HG02885 (cell line): ENCODE data around the gene BMF.
"Not testable (repeated sequence)": the region's sequence is repeated elsewhere in the genome, so short reads cannot be mapped to it uniquely, and the experiment has no call there.

ENCODE experiments used
- ATAC-seq: cut with Tn5 transposase; IDR thresholded peaks from one replicate; pipeline ENCODE4 v1.9.1; 2021; ENCODE audit warnings: mild to moderate bottlenecking; ENCODE audit not compliant: unreplicated experiment, poor library complexity

The BMF gene, protein sequence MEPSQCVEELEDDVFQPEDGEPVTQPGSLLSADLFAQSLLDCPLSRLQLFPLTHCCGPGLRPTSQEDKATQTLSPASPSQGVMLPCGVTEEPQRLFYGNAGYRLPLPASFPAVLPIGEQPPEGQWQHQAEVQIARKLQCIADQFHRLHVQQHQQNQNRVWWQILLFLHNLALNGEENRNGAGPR

DNA sequence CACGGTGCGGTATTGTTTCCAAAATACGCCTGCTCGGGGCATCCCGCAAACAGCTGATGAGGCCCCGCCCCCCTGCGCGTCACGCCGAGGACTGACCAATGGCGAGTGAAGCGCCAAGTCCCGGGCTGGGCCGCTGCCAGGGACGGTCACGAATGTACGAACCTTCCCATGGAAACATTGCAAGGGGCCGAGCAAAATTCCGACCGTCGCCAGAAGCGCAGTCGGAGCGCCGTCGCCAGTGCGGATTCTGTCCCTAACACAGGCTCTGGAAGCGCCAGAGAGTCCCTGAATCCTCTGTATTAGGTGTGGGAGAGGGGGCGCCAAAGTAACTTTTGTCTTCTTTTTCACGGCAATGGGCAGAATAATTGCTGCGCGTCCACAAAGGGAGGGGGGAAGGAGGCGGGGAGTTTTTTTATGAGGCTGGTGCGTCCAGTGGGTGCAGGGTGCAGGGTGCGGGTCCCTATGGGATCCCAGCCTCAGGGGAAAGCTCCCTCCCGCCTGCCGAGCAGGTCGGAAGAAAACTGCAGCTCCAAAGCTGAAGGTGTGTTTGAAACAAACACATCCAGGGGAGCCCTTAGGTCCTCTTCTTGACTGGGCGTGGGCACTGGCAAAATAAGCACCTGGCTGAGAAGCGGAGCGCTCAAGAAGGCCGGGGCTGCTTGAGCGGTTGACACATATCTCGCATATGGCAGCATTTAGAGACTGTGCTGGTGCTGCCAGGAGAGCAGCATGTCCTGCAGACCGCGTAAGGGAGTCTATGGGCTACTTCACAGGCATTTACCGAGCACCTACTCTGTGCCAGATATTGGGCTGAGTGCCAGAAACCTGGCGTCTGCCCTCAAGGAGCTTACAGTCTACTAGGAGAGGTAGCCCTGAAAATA, at the start of gene BMF:
TSS of gene BMF (minus strand) at position 25 of the 881 bp plus-strand sequence. CDS start 2,793 bp downstream, outside the sequence.
- ATAC-seq, result peak; percentile 70

DNA sequence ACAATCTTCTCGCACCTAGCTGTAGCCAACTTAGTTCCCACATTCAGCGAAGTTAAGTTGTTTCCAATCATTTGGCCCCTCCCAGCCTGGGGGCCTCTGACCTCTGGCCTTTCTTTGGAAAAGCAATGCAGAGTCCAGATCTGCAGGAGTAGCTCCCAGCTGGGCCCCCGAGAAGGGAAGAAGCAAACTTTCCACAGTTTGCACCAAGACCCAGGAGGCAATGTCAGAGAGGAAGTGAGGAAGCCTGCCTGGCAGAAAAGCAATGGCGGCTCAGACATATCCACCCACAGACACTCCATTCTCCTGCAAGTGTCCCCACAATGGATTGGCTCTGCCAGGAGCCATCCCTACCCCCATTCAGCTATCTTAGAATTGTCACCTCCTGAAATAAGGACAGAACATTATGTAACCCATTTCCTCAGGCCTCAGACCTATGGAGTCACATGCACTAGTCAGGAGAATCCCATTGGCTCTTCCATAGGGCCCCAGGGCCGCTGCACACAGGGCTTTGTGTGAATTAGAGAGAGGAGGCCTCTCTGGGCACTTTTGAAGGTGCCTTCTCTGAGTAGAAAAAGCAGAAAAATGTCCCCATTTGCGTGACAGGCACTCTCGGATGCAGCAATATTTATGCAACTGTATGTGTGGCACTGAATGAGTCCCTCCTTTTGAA, 49.2 kb upstream of the BMF start:
- no peak for ATAC-seq

DNA sequence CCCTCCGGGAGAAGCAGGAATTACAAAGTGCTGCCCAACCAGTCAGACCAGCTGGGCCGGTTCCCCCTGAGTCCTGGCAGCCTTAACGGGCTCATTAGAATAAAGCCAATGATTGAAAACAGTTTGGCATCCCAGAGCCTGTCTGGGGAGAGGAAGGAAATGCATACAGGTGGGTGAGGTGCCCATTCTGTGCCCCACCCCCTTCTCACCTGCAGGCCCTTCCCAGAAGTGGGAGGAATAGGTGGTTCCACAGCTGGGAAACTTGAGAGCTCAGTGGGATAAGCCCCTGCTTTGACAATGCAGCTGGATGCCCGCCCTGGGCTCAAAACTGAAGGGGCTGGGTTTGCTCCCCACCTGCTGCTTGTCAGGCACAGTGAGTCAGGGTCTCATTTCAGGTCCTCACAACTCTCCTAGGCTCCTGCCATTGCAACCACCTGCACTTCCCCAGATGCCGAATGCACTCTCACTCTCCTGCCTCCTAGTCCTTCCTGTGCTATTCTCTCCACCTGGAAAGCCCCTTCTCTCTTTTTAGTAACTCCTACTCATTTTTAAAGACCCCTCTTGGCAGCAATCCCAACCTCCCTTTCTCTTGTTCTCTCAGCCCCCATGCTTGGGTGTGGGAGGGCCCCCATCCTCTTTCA, 46.7 kb upstream of the BMF start:
- no peak for ATAC-seq

DNA sequence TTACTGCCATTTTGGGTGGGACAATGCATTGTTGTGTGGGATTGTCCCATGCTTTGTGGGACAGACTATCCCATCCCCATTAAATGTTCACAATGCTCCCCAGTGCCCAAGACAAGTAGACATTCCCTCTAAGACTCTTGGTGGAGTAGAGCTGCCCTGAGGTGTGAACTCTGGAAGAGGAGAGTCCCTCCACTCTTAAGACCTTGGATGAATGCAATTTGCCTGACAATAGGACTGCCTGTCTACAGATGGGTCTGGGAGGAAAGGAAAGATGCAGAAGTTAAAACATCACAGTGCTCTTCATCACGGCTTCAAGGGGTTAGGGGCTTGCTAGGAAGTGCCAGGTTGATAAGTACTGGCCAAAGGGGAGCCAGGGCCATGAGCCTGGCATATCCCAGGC, 46.1 kb upstream of the BMF start:
- not testable (repeated sequence) for ATAC-seq

DNA sequence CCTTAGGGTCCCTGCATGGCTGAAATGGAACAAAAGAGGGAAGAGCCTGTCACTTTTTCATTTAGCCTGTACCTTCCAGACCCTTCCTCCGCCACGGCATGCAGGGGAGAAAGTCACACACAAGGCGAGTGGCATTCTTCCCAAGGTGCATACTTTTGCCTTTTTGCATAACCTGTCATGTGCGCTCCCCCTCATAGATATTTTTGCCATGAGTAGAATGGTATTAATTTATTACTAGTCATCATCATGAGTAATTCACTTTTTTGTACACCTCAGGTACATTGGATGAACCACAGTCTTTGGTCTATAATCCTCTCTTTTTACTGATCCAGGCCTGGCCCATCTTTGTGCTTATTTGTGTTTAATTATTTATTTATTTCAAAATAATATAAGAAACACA, 43.3 kb upstream of the BMF start:
- no peak for ATAC-seq

DNA sequence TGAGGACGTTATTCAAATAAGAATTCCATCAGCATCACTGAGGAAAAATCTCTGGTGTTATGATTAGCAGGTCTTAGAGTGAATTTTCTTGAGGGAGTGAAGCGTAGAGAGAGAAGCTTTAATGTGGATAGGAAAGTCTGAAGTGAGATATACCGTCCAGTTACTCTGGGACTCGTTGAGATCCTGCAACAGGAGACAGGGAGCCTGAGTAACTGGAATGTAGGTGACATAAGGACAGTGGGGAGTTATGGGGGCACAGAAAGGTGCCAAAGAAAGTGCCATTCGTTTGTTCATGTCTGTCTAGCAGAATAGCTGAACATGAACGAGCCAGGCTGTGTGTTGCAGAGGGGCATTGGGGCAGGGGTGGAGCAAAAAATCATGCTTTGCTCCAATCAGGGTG, 42.8 kb upstream of the BMF start:
- no peak for ATAC-seq

DNA sequence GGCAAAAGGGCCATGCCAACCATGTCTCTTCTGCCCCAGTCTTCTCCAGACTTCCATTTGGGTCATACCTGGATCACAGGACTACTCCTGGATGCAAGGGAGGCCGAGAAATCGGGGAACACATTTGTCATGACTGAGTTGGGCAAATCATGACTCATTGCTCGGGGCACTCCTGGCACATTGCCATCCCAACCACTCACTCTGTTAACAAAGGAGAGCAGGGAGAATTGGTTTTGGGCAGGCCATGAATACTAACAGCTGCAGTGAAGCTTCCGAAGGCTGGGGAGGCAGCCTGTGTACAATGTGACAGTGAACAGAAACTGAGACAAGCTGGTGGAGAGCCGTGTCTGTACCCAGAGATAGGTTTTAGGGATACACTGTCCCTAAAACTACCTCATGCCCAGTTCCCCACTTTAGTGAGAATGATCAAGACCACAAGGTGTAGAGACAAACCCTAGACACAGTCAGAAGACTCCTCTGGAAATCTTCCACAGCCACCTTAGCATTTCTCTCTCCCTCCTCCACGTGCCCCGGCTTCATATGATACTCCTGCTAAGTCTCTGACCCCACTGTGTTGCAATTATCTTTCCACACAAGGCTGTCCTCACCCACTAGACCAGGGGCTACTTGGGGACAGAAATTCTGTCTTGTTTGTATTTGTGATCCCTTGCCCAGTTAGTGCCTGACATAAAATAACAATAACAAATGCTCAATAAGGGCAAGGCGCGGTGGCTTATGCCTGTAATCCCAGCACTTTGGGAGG, 41.7 kb upstream of the BMF start:
- no peak for ATAC-seq

DNA sequence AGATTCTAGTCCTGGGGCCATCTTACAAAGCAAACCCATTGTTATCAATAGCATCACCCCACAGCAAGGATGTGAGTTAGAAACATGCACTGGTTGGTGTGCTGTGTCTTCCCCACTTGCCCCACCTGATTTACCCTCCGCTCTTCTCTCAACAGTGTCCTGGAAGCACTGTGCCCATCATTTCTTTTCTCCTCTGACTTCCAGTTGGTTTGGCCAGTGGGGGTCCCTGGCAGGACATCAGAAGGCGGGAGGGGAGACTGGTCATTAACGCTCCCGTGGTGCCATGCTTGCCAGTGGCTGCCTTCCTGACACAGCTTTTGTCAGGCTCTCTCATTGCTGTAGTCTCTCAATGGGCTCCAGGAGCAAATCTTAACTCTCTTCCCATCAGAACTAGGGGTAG, 40.7 kb upstream of the BMF start:
- ATAC-seq, result no peak

DNA sequence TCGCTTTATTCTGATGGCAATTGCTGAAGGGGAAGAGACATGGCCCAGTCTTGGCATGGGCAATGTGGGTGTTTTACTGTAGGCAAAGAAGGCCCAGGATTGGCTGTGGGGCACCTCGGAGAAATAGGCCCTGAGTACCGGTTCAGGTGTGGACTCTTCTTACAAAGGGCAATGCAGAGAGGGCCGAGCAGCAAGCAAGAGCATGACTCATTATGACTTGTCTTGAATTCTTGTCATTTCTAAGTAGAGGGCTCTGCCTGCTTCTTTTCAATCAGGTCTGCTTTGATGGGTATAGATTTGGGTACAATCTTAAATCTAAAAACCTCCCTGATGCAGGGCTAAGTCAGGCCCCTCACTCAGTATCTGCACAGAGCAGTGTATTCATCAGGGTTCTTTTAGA, 37.4 kb upstream of the BMF start:
- no peak for ATAC-seq

DNA sequence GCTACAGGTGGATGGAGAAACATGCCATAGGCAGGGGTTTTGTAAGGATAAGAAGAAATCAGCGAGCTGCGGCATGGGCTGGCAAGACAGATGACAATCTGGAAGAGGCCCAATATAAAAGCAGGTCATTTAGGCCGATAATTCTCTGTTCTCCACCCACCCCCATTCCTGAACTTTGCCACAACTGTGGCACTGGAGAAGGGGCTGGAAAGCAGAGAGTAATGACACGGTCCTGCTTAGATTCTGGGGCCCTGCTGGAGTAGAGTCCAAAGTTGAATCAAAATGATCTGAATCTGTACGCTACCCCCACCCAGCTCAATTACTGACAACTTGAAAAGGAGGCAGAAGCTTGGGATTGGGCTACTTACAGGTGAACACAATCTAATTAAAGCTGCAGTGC, 33.7 kb upstream of the BMF start:
- ATAC-seq, result no peak

DNA sequence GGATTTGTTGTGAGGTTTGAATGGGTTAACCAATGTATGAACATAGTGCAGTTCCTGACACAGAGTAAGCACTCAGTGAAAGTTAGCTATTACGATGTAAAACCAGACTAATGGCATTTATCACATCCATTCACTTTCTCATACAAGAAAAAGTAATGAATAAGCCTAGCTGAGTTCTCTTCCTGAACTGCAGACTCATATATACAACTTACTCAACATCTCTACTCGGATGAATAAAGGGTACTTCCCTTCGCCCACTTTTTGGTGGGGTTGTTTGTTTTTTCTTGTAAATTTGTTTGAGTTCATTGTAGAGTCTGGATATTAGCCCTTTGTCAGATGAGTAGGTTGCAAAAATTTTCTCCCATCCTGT, 29.5 kb upstream of the BMF start:
- ATAC-seq, result not testable (repeated sequence)

DNA sequence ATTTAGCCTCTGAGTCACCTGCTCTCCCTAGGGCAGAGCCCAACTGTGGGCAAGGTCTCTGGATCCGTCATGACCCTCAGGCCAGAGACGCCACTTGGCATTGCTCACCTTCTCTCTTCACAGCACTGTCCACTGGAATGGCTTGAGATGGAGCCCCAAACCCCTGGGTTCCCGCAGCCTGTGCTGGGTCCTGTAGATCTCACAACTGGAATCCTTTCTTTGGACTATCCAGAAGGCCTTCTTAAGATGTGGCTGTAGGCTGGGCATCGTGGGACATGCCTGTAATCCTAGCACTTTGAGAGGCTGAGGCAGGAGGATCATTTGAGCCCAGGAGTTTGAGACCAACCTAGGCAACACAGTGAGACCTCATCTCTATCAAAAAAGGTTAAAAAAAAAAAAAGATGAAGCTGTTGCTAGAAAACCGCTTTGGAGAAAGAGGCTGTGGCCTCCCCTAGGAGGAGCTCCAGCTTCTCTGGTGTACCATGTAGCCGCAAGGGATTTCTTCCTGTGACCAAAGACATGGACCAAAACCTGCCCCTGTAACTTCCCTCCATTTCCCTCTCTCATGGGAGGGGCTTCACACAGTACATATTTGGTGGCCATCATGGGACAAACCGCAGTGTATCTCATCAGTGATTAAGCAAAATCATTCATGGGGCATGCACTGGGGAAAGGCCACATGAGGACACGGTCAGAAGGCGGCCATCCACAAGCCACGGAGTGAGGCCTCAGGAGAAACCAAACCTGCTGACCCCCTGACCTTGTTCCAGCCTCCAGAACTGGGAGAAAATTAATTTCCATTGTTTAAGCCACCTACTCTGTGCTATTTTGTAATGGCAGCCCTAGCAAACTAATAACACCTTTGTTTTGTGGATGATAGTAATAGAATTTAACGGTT, 28.9 kb upstream of the BMF start:
- no peak for ATAC-seq

DNA sequence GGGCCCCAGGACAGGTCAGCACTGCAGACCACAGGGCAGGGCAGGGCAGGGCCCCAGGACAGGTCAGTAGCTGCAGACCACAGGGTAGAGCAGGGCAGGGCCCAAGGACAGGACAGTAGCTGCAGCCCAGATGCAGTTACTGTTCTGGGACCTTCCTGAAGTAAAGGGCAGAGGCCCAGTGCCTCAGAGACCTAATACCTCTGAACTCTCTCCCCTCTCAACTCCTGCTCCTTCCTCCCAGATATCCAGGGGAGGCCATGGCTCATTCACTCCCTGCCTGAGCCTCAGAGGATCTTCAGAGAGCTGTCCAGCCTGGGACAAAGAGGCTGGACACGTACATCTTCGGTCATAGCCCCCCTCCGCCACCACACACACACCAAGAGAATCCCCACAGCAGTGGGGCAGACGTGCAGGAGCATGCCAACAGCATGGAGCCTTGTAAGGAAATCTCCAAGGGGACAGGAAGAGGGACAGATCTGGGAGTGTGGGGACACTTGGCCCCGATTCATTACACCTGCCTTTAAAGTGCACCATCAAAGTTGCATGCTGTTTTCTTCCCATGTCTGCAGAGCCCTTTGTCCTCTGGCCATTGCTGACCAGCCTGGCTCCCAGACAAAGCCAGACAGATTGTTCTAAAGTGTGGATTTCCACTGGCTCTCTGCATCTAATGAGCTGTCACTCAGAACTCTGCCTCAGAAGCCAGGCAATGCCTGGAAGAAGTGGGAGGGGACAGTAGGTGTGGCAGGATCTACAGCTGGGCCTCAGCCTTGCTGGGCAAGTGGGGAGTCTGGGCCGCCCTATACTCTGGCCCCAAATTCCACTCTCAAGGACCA, 28.0 kb upstream of the BMF start:
- no peak for ATAC-seq

DNA sequence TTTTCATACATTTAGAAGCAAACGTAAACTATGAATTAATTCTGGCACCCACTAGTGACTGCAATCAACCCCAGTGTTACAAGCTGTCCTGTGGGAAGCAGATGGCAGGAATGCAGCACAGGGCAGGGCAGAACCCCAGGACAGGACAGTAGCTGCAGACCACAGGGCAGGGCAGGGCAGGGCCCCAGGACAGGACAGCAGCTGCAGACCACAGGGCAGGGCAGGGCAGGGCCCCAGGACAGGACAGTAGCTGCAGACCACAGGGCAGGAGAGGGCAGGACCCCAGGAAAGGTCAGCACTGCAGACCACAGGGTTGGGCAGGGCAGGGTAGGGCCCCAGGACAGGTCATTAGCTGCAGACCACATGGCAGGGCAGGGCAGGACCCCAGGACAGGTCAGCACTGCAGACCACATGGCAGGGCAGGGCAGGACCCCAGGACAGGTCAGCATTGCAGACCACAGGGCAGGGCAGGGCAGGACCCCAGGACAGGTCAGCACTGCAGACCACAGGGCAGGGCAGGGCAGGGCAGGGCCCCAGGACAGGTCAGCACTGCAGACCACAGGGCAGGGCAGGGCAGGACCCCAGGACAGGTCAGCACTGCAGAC, 27.3 kb upstream of the BMF start:
- not testable (repeated sequence) for ATAC-seq

DNA sequence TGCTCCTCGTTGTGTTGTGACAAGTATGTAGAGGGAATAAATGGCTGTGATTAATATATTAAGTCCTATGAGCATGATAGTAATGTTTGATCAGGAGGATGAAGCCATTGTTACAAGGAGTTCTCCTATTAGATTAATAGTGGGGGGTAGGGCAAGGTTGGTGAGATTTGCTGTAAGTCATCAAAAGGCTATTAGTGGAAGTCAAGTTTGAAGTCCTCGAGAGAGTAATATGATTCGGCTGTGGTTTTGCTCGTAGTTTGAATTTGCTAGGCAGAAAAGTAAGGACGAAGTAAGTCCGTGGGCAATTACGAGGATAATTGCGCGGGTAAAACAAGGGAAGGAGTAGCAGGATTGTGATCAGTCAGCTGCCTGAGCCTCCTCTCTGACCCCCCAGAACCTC, 26.2 kb upstream of the BMF start:
- ATAC-seq, result no peak

DNA sequence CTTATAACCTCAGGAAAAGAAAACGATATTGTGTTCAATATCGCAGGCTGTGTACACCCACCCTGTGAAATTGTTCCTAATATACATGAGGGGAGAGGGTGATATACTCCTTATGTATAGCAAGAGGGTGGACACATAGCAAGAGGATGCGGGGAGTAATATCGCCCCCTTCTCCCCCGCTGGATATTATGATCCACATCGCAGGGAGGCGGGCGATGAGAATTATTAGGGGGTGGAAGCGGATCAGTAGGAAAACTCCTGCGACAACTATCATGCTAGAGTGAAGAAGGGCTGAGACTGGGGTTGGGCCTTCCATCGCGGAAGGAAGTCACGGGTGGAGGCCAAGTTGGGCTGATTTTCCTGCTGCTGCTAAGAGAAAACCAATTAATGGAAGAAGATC, 24.9 kb upstream of the BMF start:
- no peak for ATAC-seq

DNA sequence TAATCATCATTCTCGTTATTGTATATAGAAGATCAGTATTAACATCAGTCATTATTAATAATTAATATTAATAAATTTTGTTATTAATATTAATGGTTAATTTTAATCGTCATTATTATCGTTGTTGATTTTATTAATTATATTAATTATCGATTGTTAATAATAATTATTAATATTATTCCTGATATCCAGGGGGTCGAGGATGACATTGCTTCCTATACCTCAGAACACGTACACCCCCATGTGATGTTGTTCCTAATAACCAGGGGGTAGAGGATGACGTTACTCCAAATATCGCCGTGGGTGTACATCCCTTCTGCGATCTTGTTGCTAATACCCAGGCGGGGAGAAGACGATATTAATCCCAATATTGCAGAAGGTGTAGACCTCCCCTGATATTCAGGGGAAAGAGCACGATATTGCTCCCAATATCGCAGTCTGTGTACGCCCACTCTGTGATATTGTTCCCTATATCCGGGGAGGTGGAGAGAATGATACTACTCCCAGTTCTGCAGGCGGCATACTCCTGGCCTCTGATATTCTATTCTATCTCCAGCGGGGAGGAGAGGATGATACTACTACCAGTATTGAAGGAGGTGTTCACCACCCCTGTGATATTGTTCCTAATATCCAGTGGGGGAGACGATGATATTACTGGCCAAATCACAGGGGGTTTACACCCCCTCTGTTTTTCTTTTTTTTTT, 22.3 kb upstream of the BMF start:
- ATAC-seq, result no peak
